GM21737 (cell line): ENCODE measurements around the gene CHMP4A.
"Not testable (repeated sequence)": the region's sequence is repeated elsewhere in the genome, so short reads cannot be mapped to it uniquely, and the experiment has no call there.

Source experiments
- ATAC-seq: cut with Tn5 transposase; IDR thresholded peaks from one replicate; pipeline ENCODE4 v1.9.1; 2021; ENCODE audit warnings: mild to moderate bottlenecking, moderate library complexity; ENCODE audit not compliant: unreplicated experiment

The CHMP4A gene

DNA sequence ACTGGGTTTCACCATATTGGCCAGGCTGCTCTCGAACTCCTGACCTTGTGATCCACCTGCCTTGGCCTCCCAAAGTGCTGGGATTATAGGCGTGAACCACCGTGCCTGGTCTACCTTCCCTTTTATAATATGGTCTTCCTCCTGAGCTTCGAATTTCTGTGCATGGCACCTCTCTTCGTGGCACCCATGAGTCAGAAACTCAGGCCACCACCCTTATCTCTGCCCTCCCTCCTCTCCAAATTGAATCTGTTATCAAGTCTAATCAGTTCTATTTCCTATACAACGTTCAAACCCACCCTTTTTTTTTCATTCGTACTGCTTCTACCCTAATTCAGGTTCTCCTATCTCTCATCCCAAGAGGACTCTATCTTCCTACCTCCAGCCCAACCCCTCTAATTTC lies 34.1 kb upstream of the CHMP4A start:
- no peak for ATAC-seq

DNA sequence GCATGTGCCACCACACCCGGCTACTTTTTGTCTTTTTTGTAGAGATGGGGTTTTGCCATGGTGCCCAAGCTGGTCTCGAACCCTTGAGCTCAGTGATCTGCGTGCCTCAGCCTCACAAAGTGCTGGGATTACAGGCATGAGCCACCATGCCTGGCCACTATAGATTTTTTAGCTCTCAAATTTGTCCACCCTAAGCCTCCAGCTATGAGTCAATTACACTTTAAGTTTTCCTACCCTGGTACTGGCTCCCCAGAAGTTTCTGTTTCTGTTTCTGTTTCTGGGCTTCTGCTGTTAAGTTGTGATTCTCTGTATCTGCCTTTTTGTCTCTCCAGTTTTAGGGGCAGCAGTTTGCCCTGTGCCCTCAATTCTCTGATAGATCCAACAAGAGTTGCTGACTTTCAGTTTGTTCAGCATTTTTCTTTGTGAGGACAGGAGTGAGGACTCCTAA lies 33.5 kb upstream of the CHMP4A start:
- ATAC-seq: no peak

DNA sequence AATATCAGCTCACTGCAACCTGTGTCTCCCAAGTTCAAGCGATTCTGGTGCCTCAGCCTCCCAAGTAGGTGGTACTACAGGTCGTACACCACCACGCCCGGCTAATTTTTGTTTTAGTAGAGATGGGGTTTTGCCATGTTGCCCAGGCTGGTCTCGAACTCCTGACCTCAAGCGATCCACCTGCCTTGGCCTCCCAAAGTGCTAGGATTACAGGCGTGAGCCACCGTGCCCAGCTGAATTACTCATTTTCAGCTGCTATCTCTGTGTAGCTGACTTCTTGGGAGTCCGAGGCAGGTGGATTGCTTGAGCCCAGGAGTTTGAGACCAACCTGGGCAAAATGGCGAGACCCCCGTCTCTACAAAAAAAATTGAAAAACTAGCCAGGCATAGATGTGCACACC lies 32.1 kb upstream of the CHMP4A start:
- not testable (repeated sequence) for ATAC-seq

DNA sequence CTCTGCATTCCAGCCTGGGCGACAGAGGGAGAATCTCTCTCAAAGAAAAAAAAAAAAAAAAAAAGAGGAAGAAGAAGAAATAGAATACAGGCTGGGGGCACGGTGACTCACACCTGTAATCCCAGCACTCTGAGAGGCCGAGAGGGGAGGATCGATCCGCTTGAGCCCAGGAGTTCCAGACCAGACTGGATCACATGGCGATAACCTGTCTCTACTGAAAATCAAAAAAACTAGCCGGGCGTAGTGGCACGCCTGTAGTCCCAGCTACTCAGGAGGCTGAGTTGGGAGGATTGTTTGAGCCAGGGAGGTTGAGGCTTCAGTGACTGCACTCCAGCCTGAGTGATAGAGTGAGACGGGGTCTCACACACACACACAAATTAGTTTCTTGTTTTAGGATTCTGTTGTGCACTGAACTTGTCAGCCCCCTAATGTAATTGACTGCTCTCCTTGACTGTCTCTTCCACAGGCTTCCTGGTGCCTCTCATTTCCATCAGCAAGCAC lies 30.1 kb upstream of the CHMP4A start:
- ATAC-seq: no peak

DNA sequence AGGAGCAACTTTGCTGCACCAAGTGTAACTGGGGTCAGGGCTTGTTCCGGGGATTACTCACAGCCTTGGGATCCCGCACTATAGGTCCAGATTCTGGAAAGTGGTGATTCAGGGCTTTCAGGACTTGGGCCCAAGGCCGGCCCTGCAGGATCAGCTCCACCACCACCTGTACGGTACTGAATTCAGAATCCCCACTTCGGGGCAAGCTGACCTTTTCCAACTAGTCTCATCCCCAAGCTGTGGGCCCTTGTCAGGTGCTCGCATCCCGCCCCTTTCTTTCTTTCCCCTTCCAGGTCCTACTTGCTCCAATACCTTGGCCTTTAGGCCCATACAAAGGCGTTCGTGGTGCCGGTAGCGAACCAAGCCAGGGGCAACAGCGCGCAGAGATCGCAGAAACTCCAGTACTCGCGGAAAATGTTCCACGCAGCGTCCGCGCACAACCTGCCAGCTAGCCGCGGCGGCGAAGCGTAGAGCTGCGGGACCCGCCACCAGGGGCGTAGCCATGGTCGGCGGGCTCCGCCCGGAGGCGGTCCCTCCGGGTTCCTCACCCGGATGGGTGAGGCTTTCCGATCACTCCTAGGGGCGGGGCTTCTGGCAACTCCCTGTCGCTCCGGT lies 28.6 kb upstream of the CHMP4A start:
- peak; percentile 77 for ATAC-seq

DNA sequence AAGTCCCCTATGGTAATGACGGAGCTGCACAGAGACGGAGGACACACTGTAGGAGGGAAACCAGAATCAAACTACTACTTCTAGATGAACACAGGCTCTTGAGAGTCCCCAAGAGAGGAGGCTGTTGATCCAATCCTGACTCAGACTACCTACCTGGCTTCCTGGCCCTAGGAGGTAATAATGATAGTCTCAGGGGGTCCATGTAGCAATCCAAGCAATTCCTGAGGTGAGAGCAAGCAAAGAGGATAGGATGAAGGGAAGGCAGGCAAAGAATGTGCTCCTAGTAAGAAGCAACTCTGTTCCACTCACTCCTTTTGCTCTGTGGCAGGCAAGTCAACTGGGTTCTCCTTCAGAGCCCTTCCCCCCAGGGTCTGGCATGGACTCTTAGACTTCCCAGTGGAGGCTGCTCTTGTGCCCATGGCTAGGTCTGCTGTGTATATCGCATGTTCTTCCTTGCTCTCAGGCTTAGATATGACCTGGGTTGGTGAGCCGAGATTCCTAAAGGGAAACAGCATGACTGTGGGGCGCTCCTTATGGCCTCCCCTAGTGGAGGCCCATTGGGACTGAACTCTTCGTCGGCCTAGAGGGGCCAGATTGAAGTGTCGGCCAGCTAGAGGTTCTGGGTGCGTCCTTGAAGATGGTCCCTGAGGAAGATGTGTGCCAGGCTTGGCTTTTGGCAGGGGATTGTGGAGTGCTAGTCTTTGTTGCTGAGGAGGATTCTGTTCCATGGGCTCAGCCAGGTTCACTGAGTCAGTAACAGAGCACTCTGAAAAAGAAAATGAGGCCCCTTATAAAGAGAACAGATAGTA lies 27.0 kb upstream of the CHMP4A start:
- ATAC-seq: no peak

DNA sequence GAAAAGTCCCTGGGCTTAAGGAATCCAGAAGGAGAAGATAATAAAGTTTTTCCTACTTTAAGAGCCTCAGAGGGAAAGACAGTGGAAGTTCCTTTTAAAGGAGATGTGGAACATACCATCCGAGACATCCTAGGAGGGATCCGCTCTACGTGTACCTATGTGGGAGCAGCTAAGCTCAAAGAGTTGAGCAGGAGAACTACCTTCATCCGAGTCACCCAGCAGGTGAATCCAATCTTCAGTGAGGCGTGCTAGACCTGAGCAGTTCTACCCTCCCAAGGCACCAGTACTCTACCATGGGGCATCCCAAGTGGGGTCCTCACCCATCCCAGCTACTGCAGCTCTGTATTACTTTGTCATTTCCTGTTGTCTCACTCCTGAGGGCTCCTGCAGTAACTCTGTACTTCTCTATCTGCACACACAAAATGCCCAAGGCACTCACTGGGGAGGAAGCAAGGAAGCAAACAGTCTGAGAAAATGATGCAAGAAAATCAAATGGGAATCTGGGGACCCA lies 25.3 kb upstream of the CHMP4A start:
- ATAC-seq: no peak

DNA sequence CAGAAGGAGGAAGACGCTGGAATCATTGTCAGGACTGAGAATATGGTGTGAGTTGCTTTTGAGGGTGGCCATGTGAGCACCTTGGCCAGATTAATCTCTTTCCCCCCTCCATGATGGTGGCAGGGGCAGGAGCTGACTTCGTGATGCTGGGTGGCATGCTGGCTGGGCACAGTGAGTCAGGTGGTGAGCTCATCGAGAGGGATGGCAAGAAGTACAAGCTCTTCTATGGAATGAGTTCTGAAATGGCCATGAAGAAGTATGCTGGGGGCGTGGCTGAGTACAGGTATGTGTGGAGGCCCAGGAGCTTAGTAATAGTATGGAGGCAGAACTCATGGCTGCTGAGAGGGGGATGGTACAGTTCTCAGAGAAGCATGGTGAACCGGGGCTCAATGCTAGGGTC lies 24.8 kb upstream of the CHMP4A start:
- no peak for ATAC-seq

DNA sequence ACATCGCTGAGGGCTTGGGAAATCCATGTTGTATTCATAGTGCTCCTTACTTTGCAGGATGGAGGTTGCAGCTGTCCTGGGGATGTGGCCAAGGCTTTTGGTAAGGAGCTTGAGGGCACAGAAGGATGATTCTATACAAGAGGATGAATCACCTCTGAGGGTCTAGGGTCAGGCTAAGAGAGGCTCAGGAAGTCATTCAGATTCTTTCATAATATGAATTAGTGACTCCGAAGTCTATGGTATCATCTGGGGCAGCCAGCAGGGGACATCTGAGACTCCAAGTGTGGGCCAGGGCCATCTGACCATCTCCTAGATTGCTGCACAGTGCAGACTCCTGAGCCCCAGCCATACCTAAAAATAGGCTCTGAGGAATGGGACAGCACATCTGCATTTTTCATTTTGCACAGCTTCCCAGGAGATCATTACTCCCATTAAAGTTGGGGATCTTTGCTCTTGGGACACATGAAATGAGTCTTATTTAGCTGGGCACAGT lies 24.2 kb upstream of the CHMP4A start:
- no peak for ATAC-seq

DNA sequence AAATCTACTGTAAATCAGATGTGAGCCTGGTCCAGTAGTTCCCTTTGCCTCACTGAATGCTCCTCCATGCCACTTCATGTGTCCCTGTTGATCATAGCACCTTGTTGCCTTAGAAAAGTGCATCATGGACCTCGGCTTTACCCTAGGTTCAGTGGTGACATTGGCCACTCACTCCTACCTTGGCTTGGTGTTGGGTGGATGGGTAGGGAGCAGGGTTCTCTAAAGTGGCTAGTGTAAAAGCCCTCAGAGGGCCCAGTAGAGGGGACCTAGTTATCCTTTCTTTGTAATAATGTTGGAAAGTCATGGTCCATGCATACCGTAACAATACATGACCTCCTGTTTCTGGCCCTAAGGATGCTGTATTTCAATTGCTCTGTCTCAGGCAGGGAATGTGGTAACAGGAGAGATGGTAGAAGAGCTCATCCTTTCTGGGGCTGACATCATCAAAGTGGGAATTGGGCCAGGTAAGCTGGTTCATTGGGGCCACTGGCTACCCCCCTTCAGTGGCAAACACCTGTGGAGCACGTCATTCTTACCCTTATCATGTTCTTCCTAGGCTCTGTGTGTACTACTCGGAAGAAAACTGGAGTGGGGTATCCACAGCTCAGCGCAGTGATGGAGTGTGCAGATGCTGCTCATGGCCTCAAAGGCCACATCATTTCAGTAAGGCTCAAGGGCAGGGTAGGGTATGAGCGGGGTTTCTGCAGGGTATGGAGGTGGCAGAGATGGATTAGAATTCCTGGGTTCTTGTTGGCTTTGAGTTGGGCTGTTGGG lies 23.6 kb upstream of the CHMP4A start:
- ATAC-seq: no peak

DNA sequence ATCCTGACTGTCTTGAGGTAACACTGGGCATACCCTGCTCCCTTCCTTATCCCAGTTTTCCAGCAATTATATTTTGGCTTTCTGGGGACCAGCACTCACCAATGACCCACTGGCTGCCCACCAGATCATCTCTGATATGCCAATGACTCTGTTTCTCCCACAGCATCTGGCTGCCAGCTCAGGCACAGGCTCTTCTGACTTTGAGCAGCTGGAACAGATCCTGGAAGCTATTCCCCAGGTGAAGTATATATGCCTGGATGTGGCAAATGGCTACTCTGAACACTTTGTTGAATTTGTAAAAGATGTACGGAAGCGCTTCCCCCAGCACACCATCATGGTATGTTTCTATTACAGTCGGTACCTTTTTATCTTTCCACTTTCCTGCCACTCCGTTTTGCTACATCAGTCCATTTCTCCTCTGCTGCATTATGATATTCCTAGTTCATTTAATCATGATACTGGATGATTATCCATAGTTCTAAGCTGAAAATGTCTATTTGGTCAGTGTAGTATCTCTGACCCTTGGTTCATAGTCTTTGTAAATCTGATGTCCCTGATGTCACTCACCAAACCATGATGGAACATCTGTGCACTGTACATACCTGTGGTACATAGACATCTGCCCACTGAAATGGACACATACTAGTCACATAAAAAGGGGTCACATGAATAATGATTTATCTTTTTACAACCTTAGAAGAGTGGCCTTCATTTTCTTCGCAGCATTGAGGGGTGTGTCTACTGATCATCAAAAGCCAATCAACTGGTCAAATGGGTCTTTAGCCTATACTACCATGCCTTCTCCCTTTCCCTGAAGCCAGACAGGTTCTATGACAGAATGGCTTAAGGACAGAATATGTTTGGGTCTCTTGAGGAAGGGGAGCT lies 22.8 kb upstream of the CHMP4A start:
- ATAC-seq: no peak

DNA sequence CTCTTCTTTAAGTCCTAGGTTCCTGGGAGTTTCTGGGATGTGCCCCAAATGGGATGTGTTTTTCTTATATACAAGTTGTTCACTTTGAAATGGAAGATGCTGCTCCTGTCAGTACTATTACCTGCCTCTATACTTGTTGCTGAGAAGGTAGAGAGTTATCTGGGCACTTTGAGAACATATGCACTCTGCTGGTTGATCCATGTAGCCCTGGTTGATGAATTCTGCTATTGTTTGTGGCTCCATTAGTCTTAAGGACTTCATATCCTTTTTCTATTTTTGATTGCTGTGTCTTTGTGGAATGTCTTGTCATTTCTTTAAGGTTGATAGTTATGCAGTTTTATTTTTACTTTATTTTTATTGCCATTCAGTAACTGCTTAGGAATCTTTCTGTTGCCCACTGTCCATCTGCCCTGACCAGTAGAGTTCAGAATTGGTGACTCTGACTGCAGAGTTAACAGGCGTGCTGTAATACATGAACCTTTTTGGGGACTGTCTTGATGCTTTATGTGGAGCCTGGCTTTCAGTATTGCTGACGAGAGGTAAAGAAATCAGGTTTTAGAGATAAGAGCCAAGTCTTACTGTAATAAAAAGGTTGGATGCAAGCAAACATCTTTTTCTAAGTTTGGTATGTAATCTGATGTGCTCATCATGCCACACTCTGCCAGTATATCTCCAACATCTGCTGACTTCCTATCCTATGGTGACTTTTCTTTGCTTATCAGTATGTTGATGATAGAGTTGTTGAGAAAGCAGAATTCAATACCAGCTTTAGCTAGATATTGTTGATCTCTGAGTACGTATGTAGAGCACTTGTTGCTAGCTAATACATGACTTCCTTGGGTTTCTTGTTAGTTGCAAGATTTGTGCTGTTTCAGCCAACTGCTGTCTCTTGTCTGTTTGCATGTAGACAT lies 21.1 kb upstream of the CHMP4A start:
- ATAC-seq: no peak

DNA sequence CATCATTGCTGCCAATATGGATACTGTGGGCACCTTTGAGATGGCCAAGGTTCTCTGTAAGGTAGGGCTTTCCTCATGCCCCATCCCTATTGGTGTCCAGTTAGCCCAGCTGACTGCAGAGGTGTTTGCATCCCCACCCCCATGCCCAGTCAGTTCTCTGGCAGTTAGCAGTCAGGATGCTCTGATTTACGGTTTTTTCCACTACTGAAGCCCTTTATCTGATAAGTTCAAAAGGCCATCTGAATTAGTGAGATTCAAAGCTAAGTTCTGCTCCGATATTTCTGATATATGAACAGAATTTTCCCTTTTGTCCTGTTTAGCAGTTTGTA lies 20.2 kb upstream of the CHMP4A start:
- no peak for ATAC-seq

DNA sequence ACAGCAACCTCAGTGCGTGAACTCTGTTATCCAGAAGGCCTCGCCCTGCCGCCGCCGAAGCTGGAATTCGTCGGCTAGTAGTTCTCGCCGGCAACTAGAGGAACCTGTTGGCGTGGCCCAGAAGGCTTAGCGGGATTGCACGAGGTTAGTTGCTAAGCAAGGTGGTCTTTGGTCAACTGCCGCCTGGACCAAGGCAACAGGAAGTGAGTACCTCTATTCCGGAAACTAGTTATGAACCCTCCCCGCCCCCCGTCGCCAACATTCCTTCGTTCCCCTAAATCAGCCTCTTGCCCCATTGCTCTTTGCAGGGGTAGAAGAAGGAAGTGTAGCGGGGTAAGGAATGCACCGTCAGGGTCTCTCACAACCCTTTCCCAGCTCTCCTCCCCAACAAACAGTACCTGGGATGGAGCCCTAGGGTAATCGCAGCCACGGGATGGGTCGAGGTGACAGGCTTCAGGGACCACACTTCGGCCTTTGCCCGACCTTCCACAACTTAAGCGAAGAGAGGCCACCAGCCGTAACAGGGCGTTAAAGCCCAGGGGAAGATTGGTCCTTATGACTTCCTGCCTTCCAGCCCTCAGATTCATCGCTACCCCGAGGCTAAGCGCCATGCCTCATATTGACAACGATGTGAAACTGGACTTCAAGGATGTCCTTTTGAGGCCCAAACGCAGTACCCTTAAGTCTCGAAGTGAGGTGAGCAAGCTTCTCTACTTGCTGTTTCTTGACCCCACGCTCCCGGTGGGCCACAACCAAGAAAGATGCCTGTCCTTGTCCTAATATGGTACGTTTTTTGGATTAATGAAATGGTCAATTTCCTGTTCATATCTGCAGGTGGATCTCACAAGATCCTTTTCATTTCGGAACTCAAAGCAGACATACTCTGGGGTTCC lies 19.6 kb upstream of the CHMP4A start, which contains the start of gene GMPR2:
Gene GMPR2, plus strand, starts transcription at position 285 of the 893 bp plus-strand sequence. Its CDS starts 325 bp downstream, at position 610.
- ATAC-seq: peak; percentile 37

DNA sequence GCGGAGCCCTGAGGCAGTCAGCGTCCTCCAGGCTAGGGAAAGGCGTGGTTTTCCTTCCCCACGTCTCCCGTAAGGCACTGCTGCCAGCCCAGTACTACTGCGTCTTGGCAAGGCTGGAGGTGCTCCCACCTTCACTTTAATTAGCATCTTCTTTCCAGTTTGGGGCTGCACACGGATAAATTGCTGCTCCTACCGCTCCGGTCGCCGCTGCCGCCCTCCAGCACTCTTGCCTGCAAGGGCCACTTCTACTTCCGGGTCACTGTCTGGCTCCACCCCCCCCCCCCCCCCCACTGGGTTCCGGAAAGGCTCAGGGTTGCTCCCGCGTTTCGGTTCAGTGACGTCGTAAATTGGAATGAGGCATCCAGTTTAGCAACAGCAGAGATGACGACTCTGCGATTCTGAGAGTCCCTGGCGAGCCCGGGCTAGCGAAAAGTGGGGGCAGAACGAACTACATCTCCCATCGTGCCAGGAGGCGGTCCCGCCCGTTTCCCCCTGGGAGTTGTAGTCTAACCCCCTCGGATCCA lies 18.9 kb upstream of the CHMP4A start, which contains the start of gene NEDD8:
Gene NEDD8, minus strand, starts transcription at position 247 of the 524 bp plus-strand sequence. Its CDS starts 100 bp downstream, at position 147.
- peak; percentile 70 for ATAC-seq

DNA sequence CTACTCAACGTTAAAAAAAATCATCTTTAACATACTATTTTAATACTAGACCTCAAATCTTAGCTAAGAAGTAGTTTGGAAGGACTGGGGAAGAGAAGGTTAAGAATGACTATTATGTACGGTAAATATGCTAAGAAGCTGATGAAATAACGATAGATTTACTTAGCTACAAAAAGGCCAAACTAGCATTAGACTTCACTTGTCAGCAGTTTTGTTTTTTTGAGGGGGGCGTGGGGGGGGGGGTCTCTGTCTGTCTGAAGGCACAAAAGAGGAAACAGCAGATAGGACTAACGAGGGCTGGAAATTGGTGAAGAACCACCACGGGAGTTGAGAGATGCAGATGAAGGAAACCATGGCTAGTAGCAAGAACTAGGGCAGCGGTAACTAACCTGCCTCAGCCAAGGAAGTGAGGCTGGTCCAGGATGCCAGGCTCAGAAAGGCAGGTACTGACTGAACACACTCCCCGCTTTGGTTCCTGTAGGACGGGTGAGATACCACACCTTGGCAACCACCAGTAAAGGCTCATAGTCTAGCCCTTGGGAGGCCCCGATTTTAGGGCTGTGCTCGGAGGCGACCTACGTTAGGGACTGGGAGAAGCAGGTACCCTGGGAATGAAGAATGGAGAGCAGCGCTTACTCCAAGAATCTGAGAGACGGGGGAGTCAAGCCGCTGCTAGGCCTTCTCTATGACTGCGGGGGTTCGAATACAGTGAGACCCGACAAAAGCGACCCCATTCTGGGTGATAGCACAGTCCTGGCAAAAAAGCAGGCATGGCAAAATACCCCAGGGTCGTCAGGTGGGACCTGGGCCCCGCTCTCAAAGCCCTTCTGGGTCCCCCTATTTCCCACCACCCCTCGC lies 18.2 kb upstream of the CHMP4A start:
- peak; percentile 17 for ATAC-seq

DNA sequence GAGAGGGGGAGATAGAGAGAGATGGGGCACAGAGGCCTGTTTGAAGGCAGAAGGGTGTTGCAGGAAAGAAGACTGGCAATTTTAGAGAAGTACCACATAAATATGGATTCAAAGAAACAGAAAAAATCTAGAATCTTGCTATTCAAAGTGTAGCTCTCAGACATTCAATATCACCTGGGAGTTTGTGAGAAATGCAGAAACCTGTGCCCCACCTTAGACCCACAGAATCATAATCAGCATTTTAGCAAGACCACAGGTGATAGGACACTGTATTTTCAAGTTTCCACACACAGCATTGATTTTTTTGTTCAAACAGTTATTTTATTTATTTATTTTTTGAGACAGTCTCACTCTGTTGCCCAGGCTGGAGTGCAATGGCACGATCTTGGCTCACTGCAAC lies 15.6 kb upstream of the CHMP4A start:
- no peak for ATAC-seq
